Fibroblast of lung (primary cell): ENCODE results near the gene TDRD9. TPM values are rescaled to one million over a fixed set of nuclear protein-coding genes. Genes with fewer than 3 reads are reported as not detected.

Source experiments
- DNase-seq, 2 donors: peaks; one replicate each; pipeline versions ENCODE4 v3.0.0 to v3.0.0-alpha.2; 2010; ENCODE audit warnings: low read depth in 2 of 2
- H2AFZ ChIP-seq: 2 replicates; pipeline ENCODE4 v1.5.1; 2012; ENCODE audit warnings: low read length, control low read depth, inconsistent platforms
- H3K27ac ChIP-seq: 2 replicates; pipeline ENCODE4 v1.5.1; 2011; ENCODE audit warnings: low read length, control low read depth; ENCODE audit not compliant: insufficient read depth
- H3K27me3 ChIP-seq: 2 replicates; pipeline ENCODE4 v1.5.1; 2011; ENCODE audit warnings: mild to moderate bottlenecking, low read length; ENCODE audit not compliant: control insufficient read depth, insufficient read depth
- H3K36me3 ChIP-seq: 2 replicates; pipeline ENCODE4 v1.5.1; 2011; ENCODE audit warnings: low read length; ENCODE audit not compliant: control insufficient read depth, insufficient read depth
- H3K4me1 ChIP-seq: 2 replicates; pipeline ENCODE4 v1.5.1; 2011; ENCODE audit warnings: low read length; ENCODE audit not compliant: control insufficient read depth, insufficient read depth; ENCODE audit errors: extremely low read depth
- H3K4me2 ChIP-seq: 2 replicates; pipeline ENCODE4 v1.5.1; 2011; ENCODE audit warnings: low read length, control low read depth; ENCODE audit not compliant: insufficient read depth; ENCODE audit errors: extremely low read depth
- H3K4me3 ChIP-seq, 4 experiments: fragments of 200-600 bp in 1 of 4; sonication (generic) in 1 of 4; replicated peaks in 1 of 4; 2 replicates each; pipeline ENCODE4 v1.5.1; 2011 to 2016; ENCODE audit warnings: low read length in 4 of 4, low read depth in 3 of 4, mild to moderate bottlenecking in 3 of 4, control low read depth in 2 of 4, inconsistent platforms in 1 of 4, mixed read lengths in 1 of 4; ENCODE audit not compliant: insufficient read depth in 1 of 4; ENCODE audit errors: control extremely low read depth in 1 of 4
- H3K79me2 ChIP-seq: 2 replicates; pipeline ENCODE4 v1.5.1; 2012; ENCODE audit warnings: mild to moderate bottlenecking, low read length, inconsistent platforms; ENCODE audit not compliant: control insufficient read depth, insufficient read depth
- H3K9ac ChIP-seq: 2 replicates; pipeline ENCODE4 v1.5.1; 2011; ENCODE audit warnings: mild to moderate bottlenecking, low read length, control low read depth; ENCODE audit not compliant: insufficient read depth
- H3K9me3 ChIP-seq: 2 replicates; pipeline ENCODE4 v1.5.1; 2012; ENCODE audit warnings: low read depth, low read length; ENCODE audit not compliant: control insufficient read depth, insufficient read depth
- H4K20me1 ChIP-seq: 2 replicates; pipeline ENCODE4 v1.5.1; 2011; ENCODE audit warnings: low read length; ENCODE audit not compliant: control insufficient read depth, insufficient read depth; ENCODE audit errors: extremely low read depth
- EZH2 ChIP-seq: IDR thresholded peaks from 2 replicates; pipeline ENCODE4 v1.5.1; 2012; ENCODE audit warnings: low read length, control low read depth, mild to moderate bottlenecking; ENCODE audit errors: missing control alignments
- polyA plus RNA-seq, 2 donors: library from polyadenylated mRNA; depleted of rRNA in 1 of 2; stranded (reverse) in 1 of 2; unstranded in 1 of 2; fragments of >200 nt; gene quantifications; 2 replicates each; pipeline ENCODE4 v1.2.1, GENCODE V29; 2011 to 2012; ENCODE audit warnings: missing spikeins in 1 of 2
- total RNA-seq: library from RNA; depleted of rRNA; stranded (reverse); fragments of >200 nt; gene quantifications from 2 replicates; pipeline ENCODE4 v1.2.1, GENCODE V29; 2014
- TF ChIP-seq, protein P1 (sequence below), 2 donors: IDR thresholded peaks in 1 of 2; conservative IDR thresholded peaks in 1 of 2; 1 replicate in 1 of 2; 2 replicates in 1 of 2; pipeline ENCODE4 v1.5.1; 2011 to 2012; ENCODE audit warnings: low read length in 2 of 2, control low read depth in 1 of 2, inconsistent platforms in 1 of 2, low read depth in 1 of 2, mild to moderate bottlenecking in 1 of 2

Gene TDRD9
- total and polyA plus RNA-seq, 2 donors (not counting 1 experiment from before 2014, with no cell fraction given): 0.28 to 0.50 TPM

DNA sequence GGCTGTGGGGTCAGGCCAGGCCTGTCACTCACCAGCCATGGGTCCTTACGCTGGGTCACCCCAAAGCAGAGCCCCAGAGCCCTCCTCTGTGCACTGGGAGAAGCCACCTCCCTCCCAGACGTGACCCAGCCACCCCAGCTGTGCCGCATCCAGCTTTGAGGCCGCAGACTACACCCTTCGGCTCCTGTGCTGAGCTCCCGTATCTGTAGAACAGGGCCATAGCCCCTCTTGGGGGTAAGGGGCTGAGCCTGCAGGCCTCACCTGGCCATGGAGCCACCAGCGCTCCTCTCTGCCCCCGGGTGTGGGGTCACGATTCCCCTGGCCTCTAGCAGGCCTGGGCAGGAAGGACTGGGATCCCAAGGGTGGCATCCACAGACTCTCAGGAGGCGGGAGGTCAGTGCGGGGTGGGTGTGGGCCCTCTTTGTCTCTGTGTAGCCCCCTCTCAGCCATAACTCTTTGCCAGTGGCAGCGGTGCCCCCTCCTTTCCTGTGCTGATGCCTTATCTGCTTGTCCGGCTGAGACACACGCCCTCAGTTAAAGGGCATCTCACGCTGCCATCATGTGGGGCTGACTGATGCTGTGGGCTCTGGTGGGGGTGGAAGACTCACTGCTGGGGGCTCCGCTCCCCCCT, 173.5 kb downstream of the TDRD9 start:
- Histone ChIP-seq H3K27me3 (no peaks in the 10 kb centered on the region), H2AFZ (no peak overlapping the region), H3K4me3 (no peak overlapping the region), H3K27ac (no peak overlapping the region), H3K4me2 (no peak overlapping the region), H3K79me2 (no peaks in the 10 kb centered on the region), H3K9ac (no peak overlapping the region), H3K9me3 (no peaks in the 10 kb centered on the region), H3K36me3 (no peaks in the 10 kb centered on the region), H4K20me1 (no peaks in the 10 kb centered on the region), H3K4me1 (no peaks in the 10 kb centered on the region)
- TF ChIP-seq EZH2: no peak
- TF ChIP-seq, protein P1, sequence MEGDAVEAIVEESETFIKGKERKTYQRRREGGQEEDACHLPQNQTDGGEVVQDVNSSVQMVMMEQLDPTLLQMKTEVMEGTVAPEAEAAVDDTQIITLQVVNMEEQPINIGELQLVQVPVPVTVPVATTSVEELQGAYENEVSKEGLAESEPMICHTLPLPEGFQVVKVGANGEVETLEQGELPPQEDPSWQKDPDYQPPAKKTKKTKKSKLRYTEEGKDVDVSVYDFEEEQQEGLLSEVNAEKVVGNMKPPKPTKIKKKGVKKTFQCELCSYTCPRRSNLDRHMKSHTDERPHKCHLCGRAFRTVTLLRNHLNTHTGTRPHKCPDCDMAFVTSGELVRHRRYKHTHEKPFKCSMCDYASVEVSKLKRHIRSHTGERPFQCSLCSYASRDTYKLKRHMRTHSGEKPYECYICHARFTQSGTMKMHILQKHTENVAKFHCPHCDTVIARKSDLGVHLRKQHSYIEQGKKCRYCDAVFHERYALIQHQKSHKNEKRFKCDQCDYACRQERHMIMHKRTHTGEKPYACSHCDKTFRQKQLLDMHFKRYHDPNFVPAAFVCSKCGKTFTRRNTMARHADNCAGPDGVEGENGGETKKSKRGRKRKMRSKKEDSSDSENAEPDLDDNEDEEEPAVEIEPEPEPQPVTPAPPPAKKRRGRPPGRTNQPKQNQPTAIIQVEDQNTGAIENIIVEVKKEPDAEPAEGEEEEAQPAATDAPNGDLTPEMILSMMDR (conservative IDR thresholded peaks at IDR 0.05 in 1 of 2, IDR thresholded peaks at IDR 0.05 in 1 of 2; ENCODE audit: low read depth in 1 of 2, low read length in 2 of 2): no peak
- DNase-seq: no peak

Other genes starting within 250 kb of the TDRD9 start
- 2.8 and 9.2 TPM in 2 replicates for gene XRCC3, start 213.0 kb upstream of the TDRD9 start, total RNA-seq
- gene XRCC3, start 213.0 kb upstream of the TDRD9 start, polyA plus RNA-seq: 4.9 and 10.7 TPM in 2 replicates
- gene ZFYVE21, start 212.6 kb upstream of the TDRD9 start, total RNA-seq: 67.0 and 84.9 TPM in 2 replicates
- 94.5 and 125 TPM in 2 replicates for gene ZFYVE21, start 212.6 kb upstream of the TDRD9 start, polyA plus RNA-seq
- gene PPP1R13B, start 80.9 kb upstream of the TDRD9 start, total RNA-seq: 1.3 and 2.0 TPM in 2 replicates
- gene PPP1R13B, start 80.9 kb upstream of the TDRD9 start, polyA plus RNA-seq: 2.7 and 3.3 TPM in 2 replicates
- gene RD3L, start 14.1 kb downstream of the TDRD9 start, total RNA-seq: not detected in 2 replicates
- not detected in 2 replicates for gene RD3L, start 14.1 kb downstream of the TDRD9 start, polyA plus RNA-seq
- gene ASPG, start 157.2 kb downstream of the TDRD9 start, total RNA-seq: not detected in 2 replicates
- not detected in 2 replicates for gene ASPG, start 157.2 kb downstream of the TDRD9 start, polyA plus RNA-seq
- gene KIF26A, start 210.1 kb downstream of the TDRD9 start, total RNA-seq: under 0.01 and 2.0 TPM in 2 replicates
- gene KIF26A, start 210.1 kb downstream of the TDRD9 start, polyA plus RNA-seq: 0.01 and 0.15 TPM in 2 replicates